ENCODE data around the gene F10.

GRCh38 chr13:113091211-113091771, 31.3 kb upstream of the F10 start:
- TF ChIP-seq, protein P1, sequence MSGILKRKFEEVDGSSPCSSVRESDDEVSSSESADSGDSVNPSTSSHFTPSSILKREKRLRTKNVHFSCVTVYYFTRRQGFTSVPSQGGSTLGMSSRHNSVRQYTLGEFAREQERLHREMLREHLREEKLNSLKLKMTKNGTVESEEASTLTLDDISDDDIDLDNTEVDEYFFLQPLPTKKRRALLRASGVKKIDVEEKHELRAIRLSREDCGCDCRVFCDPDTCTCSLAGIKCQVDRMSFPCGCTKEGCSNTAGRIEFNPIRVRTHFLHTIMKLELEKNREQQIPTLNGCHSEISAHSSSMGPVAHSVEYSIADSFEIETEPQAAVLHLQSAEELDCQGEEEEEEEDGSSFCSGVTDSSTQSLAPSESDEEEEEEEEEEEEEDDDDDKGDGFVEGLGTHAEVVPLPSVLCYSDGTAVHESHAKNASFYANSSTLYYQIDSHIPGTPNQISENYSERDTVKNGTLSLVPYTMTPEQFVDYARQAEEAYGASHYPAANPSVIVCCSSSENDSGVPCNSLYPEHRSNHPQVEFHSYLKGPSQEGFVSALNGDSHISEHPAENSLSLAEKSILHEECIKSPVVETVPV (CRISPR knock-in tag; IDR thresholded peaks at IDR 0.05): no peak
- TF ChIP-seq ZFP3 (CRISPR knock-in tag; IDR thresholded peaks at IDR 0.05): no peak
- no peak for TF ChIP-seq SNAI2 (CRISPR knock-in tag; IDR thresholded peaks at IDR 0.05)
- no peak for TF ChIP-seq POU6F1 (CRISPR knock-in tag; IDR thresholded peaks at IDR 0.05; ENCODE audit: borderline replicate concordance, low read depth)
- no peak for TF ChIP-seq RARB (CRISPR knock-in tag; IDR thresholded peaks at IDR 0.05)
- no peak for TF ChIP-seq TCF4 (CRISPR knock-in tag; IDR thresholded peaks at IDR 0.05; ENCODE audit: borderline replicate concordance)
- TF ChIP-seq, protein P2, sequence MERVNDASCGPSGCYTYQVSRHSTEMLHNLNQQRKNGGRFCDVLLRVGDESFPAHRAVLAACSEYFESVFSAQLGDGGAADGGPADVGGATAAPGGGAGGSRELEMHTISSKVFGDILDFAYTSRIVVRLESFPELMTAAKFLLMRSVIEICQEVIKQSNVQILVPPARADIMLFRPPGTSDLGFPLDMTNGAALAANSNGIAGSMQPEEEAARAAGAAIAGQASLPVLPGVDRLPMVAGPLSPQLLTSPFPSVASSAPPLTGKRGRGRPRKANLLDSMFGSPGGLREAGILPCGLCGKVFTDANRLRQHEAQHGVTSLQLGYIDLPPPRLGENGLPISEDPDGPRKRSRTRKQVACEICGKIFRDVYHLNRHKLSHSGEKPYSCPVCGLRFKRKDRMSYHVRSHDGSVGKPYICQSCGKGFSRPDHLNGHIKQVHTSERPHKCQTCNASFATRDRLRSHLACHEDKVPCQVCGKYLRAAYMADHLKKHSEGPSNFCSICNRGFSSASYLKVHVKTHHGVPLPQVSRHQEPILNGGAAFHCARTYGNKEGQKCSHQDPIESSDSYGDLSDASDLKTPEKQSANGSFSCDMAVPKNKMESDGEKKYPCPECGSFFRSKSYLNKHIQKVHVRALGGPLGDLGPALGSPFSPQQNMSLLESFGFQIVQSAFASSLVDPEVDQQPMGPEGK (CRISPR knock-in tag; IDR thresholded peaks at IDR 0.05; ENCODE audit: borderline replicate concordance): no peak
- no peak for TF ChIP-seq PPARA (CRISPR knock-in tag; IDR thresholded peaks at IDR 0.05; ENCODE audit: borderline replicate concordance)
- TF ChIP-seq ZC3H10 (CRISPR knock-in tag; IDR thresholded peaks at IDR 0.05): no peak
- no peak for TF ChIP-seq ZFP30 (CRISPR knock-in tag; IDR thresholded peaks at IDR 0.05)

Measured in SK-N-SH treated with all-trans-retinoic acid at 6 μM for 48 hours (cell line).